H1 (cell line): Measurements from ENCODE around the gene ACACB.

Experiments used
- FOSL1 ChIP-seq: IDR thresholded peaks from 2 replicates; pipeline ENCODE4 v1.6.1; 2011; ENCODE audit warnings: mild to moderate bottlenecking, low read depth, low read length, moderate library complexity; ENCODE audit not compliant: insufficient read depth
- KDM5A ChIP-seq: fragments of 200-600 bp; IDR thresholded peaks from 2 replicates; pipeline ENCODE4 v1.7.1; 2012; ENCODE audit warnings: mild to moderate bottlenecking, low read length, inconsistent platforms, mixed read lengths
- MAFK ChIP-seq: IDR thresholded peaks from 2 replicates; pipeline ENCODE4 v1.6.1; 2012; ENCODE audit warnings: low read depth, mild to moderate bottlenecking, improper control_type of control experiment, low read length
- POLR2AphosphoS5 ChIP-seq: IDR thresholded peaks from 2 replicates; pipeline ENCODE4 v1.6.1; 2011; ENCODE audit warnings: low read depth, low read length
- RBBP5 ChIP-seq: IDR thresholded peaks from 2 replicates; pipeline ENCODE4 v1.7.1; 2012; ENCODE audit warnings: low read depth, mild to moderate bottlenecking, inconsistent platforms, low read length, moderate library complexity, borderline replicate concordance
- SP2 ChIP-seq: IDR thresholded peaks from 2 replicates; pipeline ENCODE4 v1.6.1; 2012; ENCODE audit warnings: mild to moderate bottlenecking, low read length, inconsistent platforms
- SUZ12 ChIP-seq: fragments of 200-600 bp; sonication (generic); IDR thresholded peaks from 2 replicates; pipeline ENCODE4 v1.6.1; 2012; ENCODE audit warnings: mild to moderate bottlenecking, inconsistent platforms, low read length, moderate library complexity, mixed read lengths
- TF ChIP-seq, protein P1 (sequence below), 3 experiments: IDR thresholded peaks; 1 replicate in 2 of 3; 2 replicates in 1 of 3; pipeline versions ENCODE4 v1.5.1 to v1.6.1; 2011; ENCODE audit warnings: low read length in 3 of 3, mild to moderate bottlenecking in 3 of 3, inconsistent platforms in 2 of 3, low read depth in 1 of 3, moderate library complexity in 1 of 3; ENCODE audit not compliant: insufficient read depth in 1 of 3; ENCODE audit errors: control extremely low read depth in 1 of 3
- TF ChIP-seq, protein P2 (sequence below): IDR thresholded peaks from 2 replicates; pipeline ENCODE4 v1.6.1; 2011; ENCODE audit warnings: low read length, improper control_type of control experiment

DNA sequence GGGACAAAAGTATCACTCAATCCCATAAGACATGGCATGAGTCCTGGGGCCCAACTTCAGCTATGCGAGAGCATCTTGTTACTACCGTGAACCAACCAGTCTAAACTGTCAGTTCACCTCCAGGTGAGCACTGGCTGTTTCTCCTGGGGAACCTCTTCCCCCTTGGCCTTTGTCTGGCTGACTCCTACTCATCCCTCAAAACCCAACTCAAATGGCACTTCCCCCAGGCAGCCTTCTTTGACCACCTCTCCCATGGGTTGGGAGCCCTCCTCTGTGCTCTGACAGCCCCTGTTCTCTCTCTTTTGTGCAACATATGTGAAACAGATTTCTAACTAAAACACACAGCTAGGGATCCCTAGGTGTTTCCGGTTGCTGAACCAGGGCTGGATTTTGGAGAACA lies 155.0 kb downstream of the ACACB start:
- TF ChIP-seq, protein P1, sequence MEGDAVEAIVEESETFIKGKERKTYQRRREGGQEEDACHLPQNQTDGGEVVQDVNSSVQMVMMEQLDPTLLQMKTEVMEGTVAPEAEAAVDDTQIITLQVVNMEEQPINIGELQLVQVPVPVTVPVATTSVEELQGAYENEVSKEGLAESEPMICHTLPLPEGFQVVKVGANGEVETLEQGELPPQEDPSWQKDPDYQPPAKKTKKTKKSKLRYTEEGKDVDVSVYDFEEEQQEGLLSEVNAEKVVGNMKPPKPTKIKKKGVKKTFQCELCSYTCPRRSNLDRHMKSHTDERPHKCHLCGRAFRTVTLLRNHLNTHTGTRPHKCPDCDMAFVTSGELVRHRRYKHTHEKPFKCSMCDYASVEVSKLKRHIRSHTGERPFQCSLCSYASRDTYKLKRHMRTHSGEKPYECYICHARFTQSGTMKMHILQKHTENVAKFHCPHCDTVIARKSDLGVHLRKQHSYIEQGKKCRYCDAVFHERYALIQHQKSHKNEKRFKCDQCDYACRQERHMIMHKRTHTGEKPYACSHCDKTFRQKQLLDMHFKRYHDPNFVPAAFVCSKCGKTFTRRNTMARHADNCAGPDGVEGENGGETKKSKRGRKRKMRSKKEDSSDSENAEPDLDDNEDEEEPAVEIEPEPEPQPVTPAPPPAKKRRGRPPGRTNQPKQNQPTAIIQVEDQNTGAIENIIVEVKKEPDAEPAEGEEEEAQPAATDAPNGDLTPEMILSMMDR (IDR thresholded peaks at IDR 0.05; ENCODE audit: control extremely low read depth in 1 of 3, insufficient read depth in 1 of 3, low read depth in 1 of 3, low read length in 3 of 3) = no peak
- no peak for TF ChIP-seq SP2
- no peak for TF ChIP-seq KDM5A
- TF ChIP-seq, protein P2, sequence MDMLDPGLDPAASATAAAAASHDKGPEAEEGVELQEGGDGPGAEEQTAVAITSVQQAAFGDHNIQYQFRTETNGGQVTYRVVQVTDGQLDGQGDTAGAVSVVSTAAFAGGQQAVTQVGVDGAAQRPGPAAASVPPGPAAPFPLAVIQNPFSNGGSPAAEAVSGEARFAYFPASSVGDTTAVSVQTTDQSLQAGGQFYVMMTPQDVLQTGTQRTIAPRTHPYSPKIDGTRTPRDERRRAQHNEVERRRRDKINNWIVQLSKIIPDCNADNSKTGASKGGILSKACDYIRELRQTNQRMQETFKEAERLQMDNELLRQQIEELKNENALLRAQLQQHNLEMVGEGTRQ = no peak
- no peak for TF ChIP-seq POLR2AphosphoS5
- no peak for TF ChIP-seq RBBP5
- no peak for TF ChIP-seq MAFK
- TF ChIP-seq FOSL1 = no peak
- TF ChIP-seq SUZ12 = no peak
